A549 (cell line): ENCODE results near the gene CCT3.

Experiments
- BHLHE40 ChIP-seq: IDR thresholded peaks from 2 replicates; pipeline ENCODE4 v1.6.1; 2012; ENCODE audit warnings: low read depth, low read length, inconsistent platforms
- POLR2A ChIP-seq: IDR thresholded peaks from 2 replicates; pipeline ENCODE4 v1.6.1; 2012; ENCODE audit warnings: mild to moderate bottlenecking, low read length
- POLR2AphosphoS2 ChIP-seq: conservative IDR thresholded peaks from 2 replicates; pipeline ENCODE4 v1.6.1; 2012; ENCODE audit warnings: low read length, improper control_type of control experiment, inconsistent platforms
- RCOR1 ChIP-seq: fragments of 150-350 bp; IDR thresholded peaks from 2 replicates; pipeline ENCODE4 v1.6.1; 2014; ENCODE audit warnings: antibody characterized with exemption, low read length, low read depth
- TF ChIP-seq, protein P1 (sequence below): fragments of >200 bp; sonication (Bioruptor Twin); formaldehyde crosslinking; IDR thresholded peaks from 3 replicates; pipeline ENCODE4 v1.6.1; 2016
- TF ChIP-seq, protein P2 (sequence below): fragments of >200 bp; sonication (Bioruptor Twin); formaldehyde crosslinking; IDR thresholded peaks from 3 replicates; pipeline ENCODE4 v1.5.1; 2016
- TF ChIP-seq, protein P3 (sequence below): IDR thresholded peaks from 2 replicates; pipeline ENCODE4 v1.6.1; 2012

DNA sequence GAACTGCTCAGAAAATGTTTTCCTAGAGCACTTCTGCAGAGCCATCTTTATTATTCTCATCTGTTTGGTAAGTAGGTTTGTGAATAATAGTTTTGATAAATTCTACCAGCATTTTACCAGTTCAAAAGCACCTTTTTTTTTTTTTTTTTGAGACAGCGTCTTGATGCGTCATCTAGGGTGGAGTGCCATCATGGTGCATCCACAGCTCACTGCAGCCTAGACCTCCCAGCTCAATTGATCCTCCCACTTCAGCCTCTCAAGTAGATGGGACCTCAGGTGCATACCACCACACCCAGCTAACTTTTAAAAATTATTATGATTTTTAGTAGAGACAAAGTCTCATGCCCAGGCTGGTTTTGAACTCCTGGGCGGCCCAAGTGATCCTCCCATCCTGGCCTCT, 21.2 kb upstream of the CCT3 start:
- TF ChIP-seq, protein P1, sequence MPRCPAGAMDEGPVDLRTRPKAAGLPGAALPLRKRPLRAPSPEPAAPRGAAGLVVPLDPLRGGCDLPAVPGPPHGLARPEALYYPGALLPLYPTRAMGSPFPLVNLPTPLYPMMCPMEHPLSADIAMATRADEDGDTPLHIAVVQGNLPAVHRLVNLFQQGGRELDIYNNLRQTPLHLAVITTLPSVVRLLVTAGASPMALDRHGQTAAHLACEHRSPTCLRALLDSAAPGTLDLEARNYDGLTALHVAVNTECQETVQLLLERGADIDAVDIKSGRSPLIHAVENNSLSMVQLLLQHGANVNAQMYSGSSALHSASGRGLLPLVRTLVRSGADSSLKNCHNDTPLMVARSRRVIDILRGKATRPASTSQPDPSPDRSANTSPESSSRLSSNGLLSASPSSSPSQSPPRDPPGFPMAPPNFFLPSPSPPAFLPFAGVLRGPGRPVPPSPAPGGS: no peak
- TF ChIP-seq, protein P2, sequence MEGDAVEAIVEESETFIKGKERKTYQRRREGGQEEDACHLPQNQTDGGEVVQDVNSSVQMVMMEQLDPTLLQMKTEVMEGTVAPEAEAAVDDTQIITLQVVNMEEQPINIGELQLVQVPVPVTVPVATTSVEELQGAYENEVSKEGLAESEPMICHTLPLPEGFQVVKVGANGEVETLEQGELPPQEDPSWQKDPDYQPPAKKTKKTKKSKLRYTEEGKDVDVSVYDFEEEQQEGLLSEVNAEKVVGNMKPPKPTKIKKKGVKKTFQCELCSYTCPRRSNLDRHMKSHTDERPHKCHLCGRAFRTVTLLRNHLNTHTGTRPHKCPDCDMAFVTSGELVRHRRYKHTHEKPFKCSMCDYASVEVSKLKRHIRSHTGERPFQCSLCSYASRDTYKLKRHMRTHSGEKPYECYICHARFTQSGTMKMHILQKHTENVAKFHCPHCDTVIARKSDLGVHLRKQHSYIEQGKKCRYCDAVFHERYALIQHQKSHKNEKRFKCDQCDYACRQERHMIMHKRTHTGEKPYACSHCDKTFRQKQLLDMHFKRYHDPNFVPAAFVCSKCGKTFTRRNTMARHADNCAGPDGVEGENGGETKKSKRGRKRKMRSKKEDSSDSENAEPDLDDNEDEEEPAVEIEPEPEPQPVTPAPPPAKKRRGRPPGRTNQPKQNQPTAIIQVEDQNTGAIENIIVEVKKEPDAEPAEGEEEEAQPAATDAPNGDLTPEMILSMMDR: no peak
- TF ChIP-seq RCOR1 (no peak), POLR2AphosphoS2 (no peak), POLR2A (no peak), BHLHE40 (no peak)
- TF ChIP-seq, protein P3, sequence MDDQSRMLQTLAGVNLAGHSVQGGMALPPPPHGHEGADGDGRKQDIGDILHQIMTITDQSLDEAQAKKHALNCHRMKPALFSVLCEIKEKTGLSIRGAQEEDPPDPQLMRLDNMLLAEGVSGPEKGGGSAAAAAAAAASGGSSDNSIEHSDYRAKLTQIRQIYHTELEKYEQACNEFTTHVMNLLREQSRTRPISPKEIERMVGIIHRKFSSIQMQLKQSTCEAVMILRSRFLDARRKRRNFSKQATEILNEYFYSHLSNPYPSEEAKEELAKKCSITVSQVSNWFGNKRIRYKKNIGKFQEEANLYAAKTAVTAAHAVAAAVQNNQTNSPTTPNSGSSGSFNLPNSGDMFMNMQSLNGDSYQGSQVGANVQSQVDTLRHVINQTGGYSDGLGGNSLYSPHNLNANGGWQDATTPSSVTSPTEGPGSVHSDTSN: no peak
